Measurements from ENCODE around the gene CMC2. TPM values are rescaled to one million over a fixed set of nuclear protein-coding genes. Genes with fewer than 3 reads are reported as not detected.

The CMC2 gene
- total RNA-seq, 2 experiments from 2014 or later = 89.1 to 99.8 TPM

- no peaks in the 10 kb centered on the region for H3K9me2 ChIP-seq (ENCODE audit: insufficient read depth, low read length)
- H3K9me3 ChIP-seq (ENCODE audit: low read length) = no peaks in the 10 kb centered on the region
- H3K4me2 ChIP-seq (ENCODE audit: low read length) = peak overlapping the region; percentile 95
- peaks cover 32% of the 10 kb centered on the region for H3K4me1 ChIP-seq (ENCODE audit: insufficient read depth, low read length, poor library complexity, severe bottlenecking)
- H3K4me3 ChIP-seq (ENCODE audit: low read depth, low read length, poor library complexity, severe bottlenecking) = peak overlapping the region; percentile 75
- ChIA-PET CTCF (ENCODE audit: unreplicated experiment) (no interaction called here), POLR2A (interaction anchor here (0.7 to 1.4 kb wide), 2 partner anchors 9 to 92 kb away, joined by 5 to 6 read pairs; no protein-coding TSS in a partner anchor)
- H3K27ac ChIP-seq (ENCODE audit: low read depth, low read length, poor library complexity, severe bottlenecking) = peak overlapping the region; percentile 86
- BruUV-seq (replicated peaks) = no TSS peak
- peaks cover 92% of the 10 kb centered on the region for H3K79me2 ChIP-seq (ENCODE audit: insufficient read depth, low read depth, low read length)
- H3K36me3 ChIP-seq (ENCODE audit: insufficient read depth, low read length) = peaks cover 27% of the 10 kb centered on the region
- no peak for TF ChIP-seq CTCF (conservative IDR thresholded peaks at IDR 0.05; ENCODE audit: low read length)
- no peak for TF ChIP-seq EZH2phosphoT487 (IDR thresholded peaks at IDR 0.05; ENCODE audit: borderline replicate concordance, low read depth, low read length)
- H4K20me1 ChIP-seq (ENCODE audit: insufficient read depth, low read length) = peaks cover 42% of the 10 kb centered on the region
- H2AFZ ChIP-seq (ENCODE audit: low read length) = peak overlapping the region; percentile 56
- intact Hi-C loops (cut with micrococcal nuclease; ENCODE audit: unreplicated experiment) = loop anchor here (1.0 to 10.0 kb wide), 3 partner anchors 70 to 728 kb away; partner anchors contain the start of gene GCSH
- peak; percentile 73 for DNase-seq (ENCODE audit: low spot score)
Observed at GRCh38 chr16:81006211-81006812, 373 bp downstream of the CMC2 start.

GRCh38 chr16:81005610-81006161 is 999 bp downstream of the CMC2 start:
- Histone ChIP-seq H3K9me3 (ENCODE audit: low read length) (no peaks in the 10 kb centered on the region), H3K4me1 (ENCODE audit: insufficient read depth, low read length, poor library complexity, severe bottlenecking) (peaks cover 32% of the 10 kb centered on the region), H3K4me2 (ENCODE audit: low read length) (peak overlapping the region; percentile 95), H3K79me2 (ENCODE audit: insufficient read depth, low read depth, low read length) (peaks cover 92% of the 10 kb centered on the region), H3K27ac (ENCODE audit: low read depth, low read length, poor library complexity, severe bottlenecking) (peak overlapping the region; percentile 86), H3K36me3 (ENCODE audit: insufficient read depth, low read length) (peaks cover 25% of the 10 kb centered on the region), H4K20me1 (ENCODE audit: insufficient read depth, low read length) (peaks cover 42% of the 10 kb centered on the region), H3K9me2 (ENCODE audit: insufficient read depth, low read length) (no peaks in the 10 kb centered on the region), H2AFZ (ENCODE audit: low read length) (no peak overlapping the region; the same call in 1 of the 2 replicates), H3K4me3 (ENCODE audit: low read depth, low read length, poor library complexity, severe bottlenecking) (peak overlapping the region; percentile 75)
- TF ChIP-seq CTCF (conservative IDR thresholded peaks at IDR 0.05; ENCODE audit: low read length) = no peak
- TF ChIP-seq EZH2phosphoT487 (IDR thresholded peaks at IDR 0.05; ENCODE audit: borderline replicate concordance, low read depth, low read length) = no peak
- intact Hi-C loops (cut with micrococcal nuclease; ENCODE audit: unreplicated experiment) = loop anchor here (1.0 to 10.0 kb wide), 3 partner anchors 71 to 729 kb away; partner anchors contain the start of gene GCSH
- TSS peak; percentile 58 for BruUV-seq (replicated peaks)
- POLR2A ChIA-PET = interaction anchor here (0.9 kb wide), 1 partner anchor 13 kb away, joined by 4 read pairs; no protein-coding TSS in a partner anchor
- DNase-seq (ENCODE audit: low spot score) = no peak
- CTCF ChIA-PET (ENCODE audit: unreplicated experiment) = no interaction called here

All from OCI-LY7 (cell line).